Measurements from ENCODE around the gene LSS. TPM values are rescaled to one million over a fixed set of nuclear protein-coding genes. Genes with fewer than 3 reads are reported as not detected.

The LSS gene
- total RNA-seq, 1 experiment from 2014 or later: 130 TPM

GRCh38 chr21:46206163-46207005, 22.2 kb downstream of the LSS start:
- no peaks in the 10 kb centered on the region for H3K4me1 ChIP-seq (ENCODE audit: insufficient read depth, low read length, poor library complexity, severe bottlenecking)
- TF ChIP-seq EZH2 (IDR thresholded peaks at IDR 0.05; ENCODE audit: borderline replicate concordance, low read depth, low read length, poor library complexity, severe bottlenecking) (no peak), CTCF (conservative IDR thresholded peaks at IDR 0.05; ENCODE audit: low read depth, low read length) (no peak)
- no peaks in the 10 kb centered on the region for H3K9me3 ChIP-seq (ENCODE audit: low read depth, low read length, poor library complexity, severe bottlenecking)
- no peak overlapping the region for H3K27ac ChIP-seq (ENCODE audit: low read depth, low read length, poor library complexity, severe bottlenecking)
- no TSS peak for BruUV-seq (replicated peaks)
- ChIA-PET POLR2A (ENCODE audit: low non-redundant PET) (no interaction called here), CTCF (no interaction called here)
- intact Hi-C loops (cut with micrococcal nuclease; ENCODE audit: unreplicated experiment): no loop called here
- H3K36me3 ChIP-seq (ENCODE audit: insufficient read depth, low read length, poor library complexity, severe bottlenecking): peaks cover 74% of the 10 kb centered on the region
- H3K4me3 ChIP-seq (ENCODE audit: low read depth, low read length, poor library complexity, severe bottlenecking): no peak overlapping the region
- DNase-seq (ENCODE audit: low spot score): no peak
- no peaks in the 10 kb centered on the region for H3K27me3 ChIP-seq (replicated peaks; ENCODE audit: insufficient read depth, low read depth, low read length, poor library complexity)

- no TSS peak for BruUV-seq (replicated peaks)
- intact Hi-C loops (cut with micrococcal nuclease; ENCODE audit: unreplicated experiment): no loop called here
- no peak for TF ChIP-seq EZH2 (IDR thresholded peaks at IDR 0.05; ENCODE audit: borderline replicate concordance, low read depth, low read length, poor library complexity, severe bottlenecking)
- TF ChIP-seq CTCF (conservative IDR thresholded peaks at IDR 0.05; ENCODE audit: low read depth, low read length): no peak
- ChIA-PET CTCF (no interaction called here), POLR2A (ENCODE audit: low non-redundant PET) (no interaction called here)
- no peak for DNase-seq (ENCODE audit: low spot score)
- no peak overlapping the region for H3K4me3 ChIP-seq (ENCODE audit: low read depth, low read length, poor library complexity, severe bottlenecking)
- no peak overlapping the region for H3K27ac ChIP-seq (ENCODE audit: low read depth, low read length, poor library complexity, severe bottlenecking)
- no peaks in the 10 kb centered on the region for H3K4me1 ChIP-seq (ENCODE audit: insufficient read depth, low read length, poor library complexity, severe bottlenecking)
- H3K9me3 ChIP-seq (ENCODE audit: low read depth, low read length, poor library complexity, severe bottlenecking): no peaks in the 10 kb centered on the region
- H3K27me3 ChIP-seq (replicated peaks; ENCODE audit: insufficient read depth, low read depth, low read length, poor library complexity): no peaks in the 10 kb centered on the region
- peaks cover 74% of the 10 kb centered on the region for H3K36me3 ChIP-seq (ENCODE audit: insufficient read depth, low read length, poor library complexity, severe bottlenecking)
Observed at GRCh38 chr21:46205766-46206162, 22.8 kb downstream of the LSS start.

- no peak for DNase-seq (ENCODE audit: low spot score)
Observed at GRCh38 chr21:46205166-46205565, 23.4 kb downstream of the LSS start.

More at GRCh38 chr21:46205166-46205565, 23.4 kb downstream of the LSS start:
- ChIA-PET POLR2A (ENCODE audit: low non-redundant PET) (no interaction called here), CTCF (no interaction called here)
- Histone ChIP-seq H3K27me3 (replicated peaks; ENCODE audit: insufficient read depth, low read depth, low read length, poor library complexity) (no peaks in the 10 kb centered on the region), H3K4me1 (ENCODE audit: insufficient read depth, low read length, poor library complexity, severe bottlenecking) (no peaks in the 10 kb centered on the region), H3K4me3 (ENCODE audit: low read depth, low read length, poor library complexity, severe bottlenecking) (no peak overlapping the region), H3K27ac (ENCODE audit: low read depth, low read length, poor library complexity, severe bottlenecking) (no peak overlapping the region), H3K36me3 (ENCODE audit: insufficient read depth, low read length, poor library complexity, severe bottlenecking) (peaks cover 78% of the 10 kb centered on the region), H3K9me3 (ENCODE audit: low read depth, low read length, poor library complexity, severe bottlenecking) (no peaks in the 10 kb centered on the region)
- intact Hi-C loops (cut with micrococcal nuclease; ENCODE audit: unreplicated experiment): no loop called here
- no peak for TF ChIP-seq CTCF (conservative IDR thresholded peaks at IDR 0.05; ENCODE audit: low read depth, low read length)
- no peak for TF ChIP-seq EZH2 (IDR thresholded peaks at IDR 0.05; ENCODE audit: borderline replicate concordance, low read depth, low read length, poor library complexity, severe bottlenecking)
- no TSS peak for BruUV-seq (replicated peaks)
